Uterus (tissue), 2 donors: ENCODE measurements around the gene CFHR3.

Experiments
- CTCF ChIP-seq, 4 experiments: fragments of 200-600 bp in 2 of 4; fragments of 450-650 bp in 2 of 4; sonication (generic) in 2 of 4; IDR thresholded peaks; one replicate each; pipeline ENCODE4 v1.5.1; 2016 to 2019; ENCODE audit warnings: antibody characterized with exemption in 4 of 4, mild to moderate bottlenecking in 2 of 4, moderate library complexity in 1 of 4
- POLR2A ChIP-seq, 2 donors: fragments of 450-650 bp; IDR thresholded peaks; one replicate each; pipeline ENCODE4 v1.6.1; 2016; ENCODE audit warnings: antibody characterized with exemption in 2 of 2, mild to moderate bottlenecking in 1 of 2, moderate library complexity in 1 of 2

- TF ChIP-seq CTCF (IDR thresholded peaks at IDR 0.05) (no peak), POLR2A (IDR thresholded peaks at IDR 0.05) (no peak)
Observed at GRCh38 chr1:196734460-196734859, 40.2 kb upstream of the CFHR3 start.
